ENCODE data around the gene PACSIN1. TPM values are rescaled to one million over a fixed set of nuclear protein-coding genes. Genes with fewer than 3 reads are reported as not detected.

The PACSIN1 gene
- total RNA-seq, 3 donors from 2014 or later (not counting 1 experiment from before 2014, with no cell fraction given), result 2.2 to 6.6 (median 3.9) TPM

DNA sequence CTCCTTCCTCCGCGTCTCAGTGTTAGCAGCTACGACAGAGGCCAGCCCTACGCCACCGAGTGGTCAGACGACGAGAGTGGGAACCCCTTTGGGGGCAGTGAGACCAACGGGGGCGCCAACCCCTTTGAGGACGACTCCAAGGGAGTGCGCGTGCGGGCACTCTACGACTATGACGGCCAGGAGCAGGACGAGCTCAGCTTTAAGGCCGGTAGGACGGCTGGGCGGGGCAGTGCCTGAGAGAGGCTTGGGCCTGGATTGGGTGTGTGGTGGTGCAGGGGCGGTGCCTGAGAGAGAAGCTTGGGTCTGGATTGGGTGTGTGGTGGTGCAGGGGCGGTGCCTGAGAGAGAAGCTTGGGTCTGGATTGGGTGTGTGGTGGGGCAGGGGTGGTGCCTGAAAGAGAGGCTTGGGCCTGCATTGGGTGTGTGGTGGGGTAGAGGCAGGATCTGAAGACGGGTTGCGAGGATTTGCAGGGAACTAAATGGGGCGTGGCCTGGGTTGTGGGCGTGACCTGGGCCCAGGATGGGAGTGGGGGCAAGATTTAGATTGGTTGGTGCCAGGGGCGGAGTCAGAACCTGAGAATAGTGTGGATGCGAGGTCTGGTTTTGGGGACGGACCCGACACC lies 65.8 kb downstream of the PACSIN1 start:
- Mint-ChIP-seq H3K27me3 (ENCODE audit: low read depth in 2 of 2) (no peaks in the 10 kb centered on the region), H3K36me3 (no peaks in the 10 kb centered on the region), H3K4me3 (peak overlapping the region; percentile 31), H3K27ac (no peak overlapping the region), H3K4me1 (peaks cover 7 to 8% of the 10 kb centered on the region in 2 donors), H3K9me3 (no peaks in the 10 kb centered on the region)
- Histone ChIP-seq H3K4me1 (ENCODE audit: control insufficient read depth, insufficient read depth, low read length) (peaks cover 9% of the 10 kb centered on the region), H3K4me3 (ENCODE audit: low read length) (peak overlapping the region; percentile 27), H3K27ac (ENCODE audit: low read length) (peak overlapping the region; percentile 55), H3K27me3 (ENCODE audit: control insufficient read depth, insufficient read depth, low read length) (no peaks in the 10 kb centered on the region), H3K9me3 (ENCODE audit: control insufficient read depth, insufficient read depth, low read length) (no peaks in the 10 kb centered on the region), H3K36me3 (ENCODE audit: control insufficient read depth, insufficient read depth, low read length) (no peaks in the 10 kb centered on the region)
- WGBS (ENCODE audit: insufficient coverage), result 80% methylated on average over 29 of the region's 29 CpGs
- TF ChIP-seq, protein P1, sequence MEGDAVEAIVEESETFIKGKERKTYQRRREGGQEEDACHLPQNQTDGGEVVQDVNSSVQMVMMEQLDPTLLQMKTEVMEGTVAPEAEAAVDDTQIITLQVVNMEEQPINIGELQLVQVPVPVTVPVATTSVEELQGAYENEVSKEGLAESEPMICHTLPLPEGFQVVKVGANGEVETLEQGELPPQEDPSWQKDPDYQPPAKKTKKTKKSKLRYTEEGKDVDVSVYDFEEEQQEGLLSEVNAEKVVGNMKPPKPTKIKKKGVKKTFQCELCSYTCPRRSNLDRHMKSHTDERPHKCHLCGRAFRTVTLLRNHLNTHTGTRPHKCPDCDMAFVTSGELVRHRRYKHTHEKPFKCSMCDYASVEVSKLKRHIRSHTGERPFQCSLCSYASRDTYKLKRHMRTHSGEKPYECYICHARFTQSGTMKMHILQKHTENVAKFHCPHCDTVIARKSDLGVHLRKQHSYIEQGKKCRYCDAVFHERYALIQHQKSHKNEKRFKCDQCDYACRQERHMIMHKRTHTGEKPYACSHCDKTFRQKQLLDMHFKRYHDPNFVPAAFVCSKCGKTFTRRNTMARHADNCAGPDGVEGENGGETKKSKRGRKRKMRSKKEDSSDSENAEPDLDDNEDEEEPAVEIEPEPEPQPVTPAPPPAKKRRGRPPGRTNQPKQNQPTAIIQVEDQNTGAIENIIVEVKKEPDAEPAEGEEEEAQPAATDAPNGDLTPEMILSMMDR (IDR thresholded peaks at IDR 0.05), result no peak
- intact Hi-C loops (cut with micrococcal nuclease), result no loop called here
- no peak for DNase-seq
- peak in 1 of 3 donors; percentile 55 for ATAC-seq

DNA sequence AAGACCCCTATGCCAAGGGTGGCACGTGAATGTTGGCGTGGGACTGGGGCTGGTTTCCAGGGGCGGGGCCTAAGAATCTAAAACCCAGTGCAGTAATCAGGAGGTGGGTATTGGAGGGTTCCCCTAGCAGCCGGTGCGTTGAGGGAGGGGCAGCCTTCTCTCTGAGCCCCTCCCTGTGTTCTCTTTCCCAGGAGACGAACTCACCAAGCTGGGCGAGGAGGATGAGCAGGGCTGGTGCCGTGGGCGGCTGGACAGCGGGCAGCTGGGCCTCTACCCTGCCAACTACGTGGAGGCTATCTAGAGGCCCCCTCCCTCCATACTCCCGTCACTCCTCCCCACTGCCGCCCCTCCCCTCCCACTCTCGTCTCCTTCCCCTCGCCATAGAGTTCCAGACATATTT lies 66.4 kb downstream of the PACSIN1 start:
- TF ChIP-seq, protein P1 (IDR thresholded peaks at IDR 0.05), result no peak
- intact Hi-C loops (cut with micrococcal nuclease), result no loop called here
- peaks cover 6% of the 10 kb centered on the region for H3K4me1 ChIP-seq (ENCODE audit: control insufficient read depth, insufficient read depth, low read length)
- Mint-ChIP-seq H3K36me3 (no peaks in the 10 kb centered on the region), H3K27me3 (ENCODE audit: low read depth in 2 of 2) (no peaks in the 10 kb centered on the region), H3K27ac (no peak overlapping the region), H3K4me1 (peaks cover 7% of the 10 kb centered on the region in 2 donors), H3K9me3 (no peaks in the 10 kb centered on the region), H3K4me3 (peak overlapping the region; percentile 31)
- DNase-seq, result no peak
- no peak for ATAC-seq
- H3K36me3 ChIP-seq (ENCODE audit: control insufficient read depth, insufficient read depth, low read length), result no peaks in the 10 kb centered on the region
- H3K27me3 ChIP-seq (ENCODE audit: control insufficient read depth, insufficient read depth, low read length), result no peaks in the 10 kb centered on the region
- WGBS (ENCODE audit: insufficient coverage), result 86% methylated on average over 15 of the region's 15 CpGs
- no peaks in the 10 kb centered on the region for H3K9me3 ChIP-seq (ENCODE audit: control insufficient read depth, insufficient read depth, low read length)
- H3K27ac ChIP-seq (ENCODE audit: low read length), result no peak overlapping the region
- H3K4me3 ChIP-seq (ENCODE audit: low read length), result no peak overlapping the region

DNA sequence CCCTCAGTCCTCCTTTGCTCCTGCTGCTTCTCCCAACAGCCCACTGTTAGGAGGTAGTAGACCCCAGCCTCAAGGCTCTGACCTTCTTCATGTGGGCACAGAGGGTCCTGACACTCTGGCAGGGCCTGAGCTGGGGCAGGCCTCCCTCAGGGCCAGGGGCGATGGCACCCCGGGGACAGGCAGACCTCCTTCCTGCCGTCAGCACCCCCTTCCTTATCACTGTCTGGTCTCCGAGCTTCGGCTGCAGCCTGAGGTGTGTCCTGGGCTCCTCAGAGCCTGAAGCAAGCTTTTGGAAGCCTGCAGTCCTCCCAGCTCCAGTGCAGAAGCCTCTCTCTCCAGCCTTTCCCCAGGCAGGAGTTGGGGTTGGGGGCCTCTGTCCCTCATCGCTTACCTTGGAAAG lies 68.3 kb downstream of the PACSIN1 start:
- no peak overlapping the region for H3K4me3 Mint-ChIP-seq
- H3K4me1 Mint-ChIP-seq, result peaks cover 0 to 5% of the 10 kb centered on the region in 2 donors
- Histone ChIP-seq H3K27me3 (ENCODE audit: control insufficient read depth, insufficient read depth, low read length) (no peaks in the 10 kb centered on the region), H3K27ac (ENCODE audit: low read length) (no peak overlapping the region), H3K4me3 (ENCODE audit: low read length) (no peak overlapping the region), H3K4me1 (ENCODE audit: control insufficient read depth, insufficient read depth, low read length) (no peaks in the 10 kb centered on the region), H3K36me3 (ENCODE audit: control insufficient read depth, insufficient read depth, low read length) (no peaks in the 10 kb centered on the region), H3K9me3 (ENCODE audit: control insufficient read depth, insufficient read depth, low read length) (no peaks in the 10 kb centered on the region)
- H3K27me3 Mint-ChIP-seq (ENCODE audit: low read depth in 2 of 2), result no peaks in the 10 kb centered on the region
- DNase-seq (no peak), ATAC-seq (no peak)
- TF ChIP-seq, protein P1 (IDR thresholded peaks at IDR 0.05), result no peak
- intact Hi-C loops (cut with micrococcal nuclease), result no loop called here
- no peaks in the 10 kb centered on the region for H3K36me3 Mint-ChIP-seq
- H3K9me3 Mint-ChIP-seq, result no peaks in the 10 kb centered on the region
- no peak overlapping the region for H3K27ac Mint-ChIP-seq
- WGBS (ENCODE audit: insufficient coverage), result 93% methylated on average over 6 of the region's 6 CpGs

DNA sequence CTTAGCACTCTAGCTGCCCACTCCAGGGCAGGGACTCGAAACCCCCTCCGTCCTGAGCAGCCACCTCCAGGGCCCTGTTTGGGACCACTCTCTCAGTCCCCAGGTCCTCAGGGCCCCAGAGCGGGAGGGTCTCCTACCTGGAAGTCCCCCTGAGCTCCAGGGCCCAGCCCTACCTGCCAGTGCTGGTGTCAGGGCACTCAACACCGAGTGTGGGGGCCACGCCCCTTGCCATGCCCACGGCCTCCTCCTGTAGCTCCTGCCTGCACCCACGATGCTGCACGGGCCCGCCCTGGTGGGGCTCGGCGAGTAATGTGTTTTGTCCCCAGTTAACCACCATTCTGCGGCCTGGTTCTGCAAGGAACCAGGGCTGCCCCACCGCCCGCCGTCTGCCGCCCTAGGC lies 68.8 kb downstream of the PACSIN1 start:
- intact Hi-C loops (cut with micrococcal nuclease), result no loop called here
- H3K4me3 ChIP-seq (ENCODE audit: low read length), result no peak overlapping the region
- no peaks in the 10 kb centered on the region for H3K36me3 ChIP-seq (ENCODE audit: control insufficient read depth, insufficient read depth, low read length)
- Mint-ChIP-seq H3K4me1 (peaks cover 0 to 5% of the 10 kb centered on the region in 2 donors), H3K27ac (no peak overlapping the region), H3K4me3 (no peak overlapping the region), H3K9me3 (no peaks in the 10 kb centered on the region), H3K27me3 (ENCODE audit: low read depth in 2 of 2) (no peaks in the 10 kb centered on the region), H3K36me3 (no peaks in the 10 kb centered on the region)
- no peak overlapping the region for H3K27ac ChIP-seq (ENCODE audit: low read length)
- no peaks in the 10 kb centered on the region for H3K4me1 ChIP-seq (ENCODE audit: control insufficient read depth, insufficient read depth, low read length)
- no peaks in the 10 kb centered on the region for H3K27me3 ChIP-seq (ENCODE audit: control insufficient read depth, insufficient read depth, low read length)
- 85% methylated on average over 16 of the region's 16 CpGs for WGBS (ENCODE audit: insufficient coverage)
- H3K9me3 ChIP-seq (ENCODE audit: control insufficient read depth, insufficient read depth, low read length), result no peaks in the 10 kb centered on the region
- no peak for ATAC-seq
- TF ChIP-seq, protein P1 (IDR thresholded peaks at IDR 0.05), result no peak
- no peak for DNase-seq
